GM18868 (cell line): ENCODE data around the gene NOTCH4.

Experiments
- ATAC-seq: cut with Tn5 transposase; IDR thresholded peaks from one replicate; pipeline ENCODE4 v1.9.1; 2021; ENCODE audit warnings: mild to moderate bottlenecking, moderate library complexity; ENCODE audit not compliant: unreplicated experiment

The NOTCH4 gene

GRCh38 chr6:32183030-32183429 is 40.8 kb downstream of the NOTCH4 start:
- no peak for ATAC-seq

- no peak for ATAC-seq
Observed at GRCh38 chr6:32182555-32182981, 41.3 kb downstream of the NOTCH4 start.

DNA sequence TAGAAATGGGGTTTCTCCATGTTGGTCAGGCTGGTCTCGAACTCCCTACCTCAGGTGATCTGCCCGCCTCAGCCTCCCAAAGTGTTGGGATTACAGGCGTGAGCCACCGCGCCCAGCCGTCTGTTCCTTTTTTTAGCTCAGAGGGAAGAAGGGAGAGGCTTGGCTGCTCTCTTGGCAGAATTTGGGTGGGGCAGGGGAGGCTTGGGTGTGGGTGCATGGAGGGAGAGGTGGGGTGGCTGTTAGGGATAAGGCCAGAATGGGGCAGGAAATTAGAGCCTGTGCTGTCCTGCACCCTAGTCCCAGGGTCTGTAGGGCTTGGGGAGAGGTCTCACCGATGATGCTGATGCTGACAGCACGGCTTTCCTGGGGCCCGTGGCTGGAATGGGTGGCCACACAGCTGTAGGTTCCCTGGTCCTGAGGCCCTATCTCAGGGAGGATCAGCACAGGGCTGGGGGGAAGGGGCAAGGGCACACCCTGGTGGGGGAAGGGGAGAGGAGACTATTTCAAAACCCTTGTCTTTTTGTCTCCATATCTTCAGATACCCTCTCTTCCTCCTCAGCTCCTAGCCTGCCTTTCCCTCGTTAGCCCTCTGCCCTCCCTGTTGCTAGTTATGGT is 41.8 kb downstream of the NOTCH4 start:
- no peak for ATAC-seq

GRCh38 chr6:32181148-32181702 is 42.6 kb downstream of the NOTCH4 start:
- no peak for ATAC-seq

- no peak for ATAC-seq
Observed at GRCh38 chr6:32179766-32180405, 44.0 kb downstream of the NOTCH4 start.

DNA sequence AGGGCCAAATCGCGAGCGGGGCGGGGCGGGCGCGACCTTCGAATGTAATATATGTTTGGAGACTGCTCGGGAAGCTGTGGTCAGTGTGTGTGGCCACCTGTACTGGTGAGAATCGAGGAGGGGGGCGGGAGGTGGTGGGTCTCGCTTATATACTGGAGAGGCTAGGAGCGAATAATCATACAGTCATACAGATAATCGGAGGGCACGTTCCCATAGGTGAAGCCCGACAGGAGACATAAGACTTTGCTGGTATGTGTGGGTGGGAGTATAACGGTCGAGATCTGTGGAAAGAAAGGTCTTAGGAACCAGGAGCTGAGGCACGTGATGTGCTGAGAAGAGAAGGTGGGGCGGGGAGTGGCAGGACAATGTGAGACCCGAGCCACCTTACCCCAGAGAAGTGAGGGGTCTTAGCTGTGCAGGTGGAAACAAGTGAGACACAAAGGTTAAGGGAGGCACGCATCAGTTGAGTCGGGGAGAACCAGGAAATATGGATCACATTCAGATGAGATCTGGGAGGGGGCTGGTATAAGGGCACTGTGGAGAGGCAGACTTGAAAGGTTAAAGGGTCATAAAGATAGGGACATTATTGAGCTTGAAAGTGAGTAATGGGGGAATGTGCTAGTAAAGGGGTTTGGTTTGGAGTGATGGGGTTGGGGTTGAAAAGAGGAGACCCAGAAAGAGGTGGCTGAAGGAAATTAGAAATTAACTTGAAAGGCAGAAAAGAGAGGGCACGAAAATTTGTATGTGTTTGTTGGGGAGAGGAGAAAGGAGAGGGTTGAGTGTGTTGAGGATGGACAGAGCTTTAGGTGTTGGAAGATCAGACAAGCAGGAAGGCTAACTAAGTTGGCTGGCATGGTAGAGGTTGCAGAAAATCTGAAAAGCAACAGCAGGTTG is 45.1 kb downstream of the NOTCH4 start:
- no peak for ATAC-seq

GRCh38 chr6:32177788-32178546 is 45.9 kb downstream of the NOTCH4 start, which contains the start of gene RNF5:
TSS of gene RNF5 (plus strand) at chr6:32178405. CDS start at chr6:32178512, 107 bp downstream.
- ATAC-seq = peak; percentile 77

DNA sequence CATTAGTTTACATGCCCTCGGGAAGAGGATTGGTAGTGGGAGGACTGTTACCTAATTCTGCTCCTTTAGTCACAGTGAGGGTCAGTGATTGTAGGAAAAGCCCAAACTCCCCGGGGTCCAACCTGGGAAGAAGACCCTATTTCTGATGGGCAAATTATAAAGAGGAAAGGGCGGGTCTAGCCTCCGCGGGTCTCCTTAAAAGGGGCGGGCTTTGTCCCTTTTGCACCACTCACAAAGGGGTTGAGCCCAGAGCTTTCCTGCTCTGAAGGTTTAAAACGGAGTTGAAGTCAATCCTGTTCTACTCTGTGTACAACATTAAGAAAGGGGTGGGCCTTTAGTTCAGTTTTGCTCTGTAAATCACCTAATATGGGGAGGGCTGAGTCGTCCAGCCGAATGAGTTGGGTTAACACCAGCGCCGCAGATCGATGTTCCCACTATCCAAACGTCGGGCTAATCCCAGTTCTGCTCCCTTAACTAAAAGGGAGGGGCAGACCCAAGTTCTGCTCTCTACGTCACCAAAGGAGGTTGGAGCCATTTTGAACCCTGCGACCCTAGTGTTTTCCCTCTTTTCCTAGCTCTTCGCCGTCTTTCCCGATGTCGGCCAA is 46.6 kb downstream of the NOTCH4 start:
- no peak for ATAC-seq

DNA sequence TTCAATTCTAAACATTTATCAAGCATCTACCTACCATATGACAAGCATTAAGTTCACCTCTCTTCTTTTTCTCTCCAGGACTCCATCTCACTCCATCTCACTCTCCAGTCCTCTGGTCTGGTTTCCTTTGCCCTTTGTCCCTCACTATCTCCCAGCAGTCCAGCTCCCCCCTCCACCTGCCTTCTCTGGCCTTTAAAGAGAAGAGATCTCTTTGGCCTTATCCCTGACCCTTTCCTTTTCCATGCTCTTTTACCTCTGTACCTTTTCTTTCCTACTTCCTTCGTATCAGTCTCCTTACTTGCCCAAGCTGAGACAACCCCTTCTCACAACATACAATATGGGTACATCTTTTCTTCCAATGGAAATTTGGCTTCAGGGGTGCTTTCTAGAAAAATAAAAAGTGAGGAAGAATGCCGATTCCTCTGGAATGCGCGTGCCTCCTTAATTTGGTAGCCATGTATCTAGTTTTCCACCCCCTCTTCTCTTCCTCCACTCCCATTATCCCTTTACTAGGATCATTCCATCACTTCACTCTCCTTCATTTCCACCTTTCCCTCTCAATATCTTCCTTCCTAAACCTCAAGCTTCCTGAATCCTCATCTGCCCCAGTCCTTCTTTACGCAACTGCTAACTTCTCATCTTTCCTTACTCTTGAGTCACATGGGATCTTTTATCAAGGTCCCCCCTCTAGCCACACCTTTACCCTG is 47.2 kb downstream of the NOTCH4 start:
- ATAC-seq = no peak

GRCh38 chr6:32175711-32176475 is 48.0 kb downstream of the NOTCH4 start, which contains the start of gene AGPAT1:
TSS of gene AGPAT1 (minus strand) at chr6:32176084. CDS start at chr6:32171496, 4,588 bp downstream.
- peak; percentile 48 for ATAC-seq

DNA sequence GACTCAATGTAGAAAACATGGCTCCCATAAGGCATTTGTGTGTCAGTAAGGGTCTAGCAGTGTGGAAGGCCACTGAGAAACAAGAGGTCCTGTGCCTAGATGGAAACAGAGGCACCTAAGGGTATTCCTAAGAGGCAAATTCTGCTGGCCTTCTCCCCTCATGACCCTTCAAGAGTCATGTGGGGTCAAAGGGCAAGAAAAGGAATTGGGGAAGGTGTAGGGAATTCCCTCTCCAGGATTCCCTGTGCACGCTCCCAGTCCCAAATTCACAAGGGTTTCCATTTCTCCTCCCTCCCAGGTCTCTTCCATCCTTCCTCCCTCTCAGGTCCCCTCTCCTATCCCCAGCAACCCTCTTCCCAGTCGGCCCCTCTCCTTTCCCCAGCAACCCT is 48.6 kb downstream of the NOTCH4 start:
- no peak for ATAC-seq

DNA sequence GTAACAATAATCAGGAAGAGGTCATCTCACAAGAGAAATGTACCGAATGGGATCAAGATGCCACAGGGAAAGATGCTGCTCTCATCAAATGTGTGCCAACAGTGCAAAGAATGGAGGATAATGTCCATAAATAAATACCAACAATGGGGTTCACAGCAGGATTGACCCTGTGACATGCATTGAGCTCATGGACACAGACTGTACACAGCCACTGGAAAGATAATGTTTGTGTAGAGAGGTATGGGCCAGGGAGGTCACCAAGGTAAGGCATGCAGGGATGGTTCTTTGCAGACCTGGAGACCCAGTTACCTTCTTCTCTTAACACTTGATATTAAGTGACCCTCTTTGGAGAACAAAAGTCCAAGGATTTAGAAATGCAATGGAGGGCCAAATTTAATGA is 49.5 kb downstream of the NOTCH4 start:
- ATAC-seq = no peak

GRCh38 chr6:32173051-32173727 is 50.7 kb downstream of the NOTCH4 start:
- ATAC-seq = no peak

GRCh38 chr6:32171234-32171633 is 52.6 kb downstream of the NOTCH4 start:
- no peak for ATAC-seq

DNA sequence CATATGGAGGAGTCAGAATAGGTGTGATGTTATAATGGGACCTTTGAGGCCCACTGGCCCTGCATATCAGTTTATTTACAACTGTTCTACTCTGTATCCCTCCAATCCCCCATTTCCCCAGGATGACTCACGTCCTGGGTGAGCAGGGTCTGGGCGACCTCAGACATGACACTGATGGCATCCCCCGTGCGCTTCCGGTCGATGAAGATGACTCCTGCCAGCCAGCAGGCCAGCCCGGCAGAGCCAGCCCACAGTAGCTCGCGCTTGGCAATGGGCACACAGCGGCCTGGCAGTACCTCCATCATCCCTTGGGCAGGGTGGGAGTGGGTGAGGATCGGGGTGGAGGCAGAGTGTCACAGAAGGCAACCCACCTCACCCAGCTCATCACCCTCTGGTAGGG is 53.6 kb downstream of the NOTCH4 start:
- ATAC-seq = no peak

- ATAC-seq = no peak
Observed at GRCh38 chr6:32168807-32169591, 54.9 kb downstream of the NOTCH4 start.

GRCh38 chr6:32168350-32168749 is 55.5 kb downstream of the NOTCH4 start:
- no peak for ATAC-seq
